Adipose tissue (tissue), 3 donors: Measurements from ENCODE around the gene TPRX1. TPM values are rescaled to one million over a fixed set of nuclear protein-coding genes. Genes with fewer than 3 reads are reported as not detected.
"Not testable (repeated sequence)": the region's sequence is repeated elsewhere in the genome, so short reads cannot be mapped to it uniquely, and the experiment has no call there.

Experiments
- H3K27ac ChIP-seq: one replicate; pipeline ENCODE4 v1.5.1; 2013; ENCODE audit warnings: low read depth, low read length
- WGBS, 3 donors: extraction: QIAGEN DNeasy Blood & Tissue Kit; methylation state at CpG; one replicate each; pipeline ENCODE4 v1.1.7; 2013; 5-methylcytosine and 5-hydroxymethylcytosine counted together
- polyA plus RNA-seq, 3 donors: library from polyadenylated mRNA; stranded (reverse); fragments of 200-250 nt; gene quantifications; one replicate each; pipeline ENCODE4 v1.2.3, GENCODE V29; 2013
- donor health status: healthy with polysubstance abuse.
- donor health status: Bipolar disorder and iron deficiency.
- donor health status: healthy.

Gene TPRX1
- polyA plus RNA-seq, 3 donors = not detected

- 59 to 77% (median 64%) methylated on average over 23 of the region's 23 CpGs for WGBS, 3 donors
- not testable (repeated sequence) for H3K27ac ChIP-seq
These were observed 26.9 kb downstream of the TPRX1 start for GRCh38 chr19:47777245-47778048.

GRCh38 chr19:47776568-47776967 is 27.8 kb downstream of the TPRX1 start:
- WGBS, 3 donors = 60 to 85% (median 61%) methylated on average over 4 of the region's 4 CpGs
- H3K27ac ChIP-seq = no peak overlapping the region

- not testable (repeated sequence) for H3K27ac ChIP-seq
- 84 to 89% (median 86%) methylated on average over 6 of the region's 6 CpGs for WGBS, 3 donors
These were observed 33.1 kb downstream of the TPRX1 start for GRCh38 chr19:47771291-47771690.

- no peak overlapping the region for H3K27ac ChIP-seq
- 75 to 94% (median 87%) methylated on average over 3 of the region's 3 CpGs for WGBS, 3 donors
These were observed 34.8 kb downstream of the TPRX1 start for GRCh38 chr19:47769534-47769933.

- WGBS, 3 donors = 85 to 94% (median 86%) methylated on average over 2 of the region's 2 CpGs
- H3K27ac ChIP-seq = no peak overlapping the region
These were observed 35.7 kb downstream of the TPRX1 start for GRCh38 chr19:47768604-47769003.

- H3K27ac ChIP-seq = no peak overlapping the region
- WGBS, 3 donors = 38 to 75% (median 39%) methylated on average over 2 of the region's 2 CpGs
These were observed 37.0 kb downstream of the TPRX1 start for GRCh38 chr19:47767349-47767748.

GRCh38 chr19:47766670-47767069 is 37.7 kb downstream of the TPRX1 start:
- no peak overlapping the region for H3K27ac ChIP-seq
- WGBS, 3 donors = 85 to 93% (median 92%) methylated on average over 7 of the region's 7 CpGs

GRCh38 chr19:47766359-47766620 is 38.1 kb downstream of the TPRX1 start:
- WGBS, 3 donors = 67 to 88% (median 82%) methylated on average over 7 of the region's 7 CpGs

GRCh38 chr19:47765523-47766358 is 38.6 kb downstream of the TPRX1 start:
- no peak overlapping the region for H3K27ac ChIP-seq
- WGBS, 3 donors = 31 to 40% (median 35%) methylated on average over 18 to 19 of the region's 19 CpGs

More at GRCh38 chr19:47766359-47766620, 38.1 kb downstream of the TPRX1 start:
- no peak overlapping the region for H3K27ac ChIP-seq

GRCh38 chr19:47764705-47765104 is 39.6 kb downstream of the TPRX1 start:
- WGBS, 3 donors = 88 to 92% (median 89%) methylated on average over 3 of the region's 3 CpGs
- H3K27ac ChIP-seq = not testable (repeated sequence)

GRCh38 chr19:47762615-47763308 is 41.6 kb downstream of the TPRX1 start:
- 55 to 68% (median 60%) methylated on average over 18 of the region's 18 CpGs for WGBS, 3 donors
- no peak overlapping the region for H3K27ac ChIP-seq

- H3K27ac ChIP-seq = no peak overlapping the region
- WGBS, 3 donors = 47 to 75% (median 50%) methylated on average over 3 of the region's 3 CpGs
These were observed 42.2 kb downstream of the TPRX1 start for GRCh38 chr19:47762151-47762550.

GRCh38 chr19:47761566-47761965 is 42.8 kb downstream of the TPRX1 start:
- H3K27ac ChIP-seq = no peak overlapping the region
- 63 to 85% (median 67%) methylated on average over 5 of the region's 5 CpGs for WGBS, 3 donors

- 72 to 89% (median 75%) methylated on average over 5 of the region's 5 CpGs for WGBS, 3 donors
- no peak overlapping the region for H3K27ac ChIP-seq
These were observed 43.7 kb downstream of the TPRX1 start for GRCh38 chr19:47760632-47760999.

GRCh38 chr19:47758443-47758804 is 45.9 kb downstream of the TPRX1 start:
- 86 to 93% (median 89%) methylated on average over 5 of the region's 5 CpGs for WGBS, 3 donors
- H3K27ac ChIP-seq = no peak overlapping the region

GRCh38 chr19:47757617-47758442 is 46.5 kb downstream of the TPRX1 start:
- 61 to 84% (median 76%) methylated on average over 14 of the region's 14 CpGs for WGBS, 3 donors
- H3K27ac ChIP-seq = no peak overlapping the region

GRCh38 chr19:47756953-47757608 is 47.3 kb downstream of the TPRX1 start:
- 73 to 87% (median 85%) methylated on average over 22 of the region's 22 CpGs for WGBS, 3 donors

GRCh38 chr19:47756627-47756929 is 47.8 kb downstream of the TPRX1 start:
- no peak overlapping the region for H3K27ac ChIP-seq
- 92 to 95% (median 95%) methylated on average over 11 to 12 of the region's 12 CpGs for WGBS, 3 donors

More at GRCh38 chr19:47756953-47757608, 47.3 kb downstream of the TPRX1 start:
- no peak overlapping the region for H3K27ac ChIP-seq
